HEK293T (cell line): ENCODE results near the gene LMX1B.

ENCODE experiments used
- ARNT ChIP-seq: fragments of 450-650 bp; IDR thresholded peaks from 2 replicates; pipeline ENCODE4 v1.6.1; 2017; ENCODE audit warnings: mild to moderate bottlenecking
- BHLHE40 ChIP-seq: fragments of 450-650 bp; IDR thresholded peaks from 2 replicates; pipeline ENCODE4 v1.6.1; 2016; ENCODE audit warnings: mild to moderate bottlenecking, moderate library complexity, borderline replicate concordance
- ELF4 ChIP-seq: fragments of 450-650 bp; IDR thresholded peaks from 2 replicates; pipeline ENCODE4 v1.6.1; 2017; ENCODE audit warnings: antibody characterized with exemption
- FOXA1 ChIP-seq: fragments of 450-650 bp; IDR thresholded peaks from 2 replicates; pipeline ENCODE4 v1.6.1; 2016; ENCODE audit warnings: mild to moderate bottlenecking
- FOXM1 ChIP-seq: fragments of 450-650 bp; IDR thresholded peaks from 2 replicates; pipeline ENCODE4 v1.6.1; 2017; ENCODE audit warnings: mild to moderate bottlenecking, borderline replicate concordance
- NFRKB ChIP-seq: fragments of 450-650 bp; IDR thresholded peaks from 2 replicates; pipeline ENCODE4 v1.6.1; 2016; ENCODE audit warnings: mild to moderate bottlenecking, moderate library complexity
- SP1 ChIP-seq: fragments of 450-650 bp; IDR thresholded peaks from 2 replicates; pipeline ENCODE4 v1.6.1; 2017
- SUZ12 ChIP-seq: fragments of 450-650 bp; IDR thresholded peaks from 2 replicates; pipeline ENCODE4 v1.6.1; 2016; ENCODE audit warnings: mild to moderate bottlenecking

DNA sequence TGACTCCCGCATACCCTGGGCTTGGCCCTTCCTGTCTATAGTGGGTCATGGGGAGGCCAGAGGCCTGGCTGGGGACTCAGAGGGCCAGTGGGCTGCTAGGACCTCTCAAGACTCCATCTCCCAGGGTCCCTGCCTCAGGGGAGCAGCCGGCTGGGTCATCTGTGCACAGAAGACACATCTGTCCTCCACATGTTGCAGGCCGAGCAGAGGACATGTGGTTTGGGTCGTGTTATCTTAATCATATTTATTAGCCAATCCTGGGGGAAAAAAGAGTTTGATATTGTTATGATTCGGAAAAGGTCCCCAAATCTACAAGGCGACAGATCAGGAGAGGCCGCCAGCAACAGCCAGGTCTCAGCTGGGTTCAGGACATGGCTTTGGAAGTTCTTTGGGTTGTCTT is 14.4 kb downstream of the LMX1B start:
- TF ChIP-seq ELF4 (no peak), NFRKB (no peak), SUZ12 (no peak), FOXM1 (no peak), ARNT (no peak), BHLHE40 (no peak), SP1 (no peak), FOXA1 (no peak)
